22Rv1 (cell line): ENCODE measurements around the gene KRTAP10-1.
"Not testable (repeated sequence)": the region's sequence is repeated elsewhere in the genome, so short reads cannot be mapped to it uniquely, and the experiment has no call there.

ENCODE experiments used
- H3K27ac ChIP-seq: fragments of 450-650 bp; 2 replicates; pipeline ENCODE4 v1.5.1; 2017
- CTCF ChIP-seq: fragments of 450-650 bp; IDR thresholded peaks from 2 replicates; pipeline ENCODE4 v1.5.1; 2017; ENCODE audit warnings: mild to moderate bottlenecking
- ZFX ChIP-seq: fragments of 450-650 bp; IDR thresholded peaks from 2 replicates; pipeline ENCODE4 v1.6.1; 2017; ENCODE audit warnings: antibody characterized with exemption, borderline replicate concordance

Gene KRTAP10-1

GRCh38 chr21:44551340-44551961 is 11.5 kb upstream of the KRTAP10-1 start, which contains the start of gene KRTAP10-2:
Gene KRTAP10-2, minus strand, starts transcription at chr21:44551505. Its CDS starts 47 bp downstream, at chr21:44551458.
- TF ChIP-seq ZFX (no peak), CTCF (no peak)
- H3K27ac ChIP-seq: no peak within 1 kb of the TSS

GRCh38 chr21:44550807-44551206 is 10.8 kb upstream of the KRTAP10-1 start:
- TF ChIP-seq ZFX: no peak
- no peak for TF ChIP-seq CTCF
- H3K27ac ChIP-seq: no peak overlapping the region

- not testable (repeated sequence) for H3K27ac ChIP-seq
Measured at GRCh38 chr21:44550285-44550684, 10.3 kb upstream of the KRTAP10-1 start.

GRCh38 chr21:44549525-44550211 is 9.7 kb upstream of the KRTAP10-1 start:
- no peak overlapping the region for H3K27ac ChIP-seq
- TF ChIP-seq ZFX (no peak), CTCF (no peak)

- no peak overlapping the region for H3K27ac ChIP-seq
- TF ChIP-seq ZFX (no peak), CTCF (no peak)
Measured at GRCh38 chr21:44548922-44549321, 8.9 kb upstream of the KRTAP10-1 start.

- H3K27ac ChIP-seq: no peak overlapping the region
- TF ChIP-seq ZFX: no peak
- TF ChIP-seq CTCF: no peak
Measured at GRCh38 chr21:44548381-44548780, 8.4 kb upstream of the KRTAP10-1 start.

- no peak overlapping the region for H3K27ac ChIP-seq
- TF ChIP-seq CTCF (no peak), ZFX (no peak)
Measured at GRCh38 chr21:44547656-44548331, 7.8 kb upstream of the KRTAP10-1 start.
